Fibroblast of villous mesenchyme (primary cell): ENCODE measurements around the gene FAM184B. TPM values are rescaled to one million over a fixed set of nuclear protein-coding genes. Genes with fewer than 3 reads are reported as not detected.

Experiments used
- DNase-seq: peaks from one replicate; pipeline ENCODE4 v3.0.0-alpha.2; 2010; ENCODE audit warnings: low read depth
- H3K4me3 ChIP-seq: 2 replicates; pipeline ENCODE4 v1.5.1; 2011; ENCODE audit warnings: low read depth, mild to moderate bottlenecking, low read length
- CTCF ChIP-seq: IDR thresholded peaks from 2 replicates; pipeline ENCODE4 v1.5.1; 2012; ENCODE audit warnings: low read depth, mild to moderate bottlenecking, low read length; ENCODE audit not compliant: insufficient read depth
- total RNA-seq: library from RNA; depleted of rRNA; stranded (reverse); fragments of >200 nt; gene quantifications from 2 replicates; pipeline ENCODE4 v1.2.3, GENCODE V29; 2012

FAM184B gene
- total RNA-seq, 1 donor, result not detected

- DNase-seq, result no peak
- H3K4me3 ChIP-seq, result no peak overlapping the region
- no peak for TF ChIP-seq CTCF
These were observed 20.8 kb downstream of the FAM184B start for GRCh38 chr4:17760626-17761025.

- no peak overlapping the region for H3K4me3 ChIP-seq
- no peak for DNase-seq
- TF ChIP-seq CTCF, result no peak
These were observed 22.9 kb downstream of the FAM184B start for GRCh38 chr4:17758485-17758884.

- no peak for DNase-seq
- H3K4me3 ChIP-seq, result no peak overlapping the region
- no peak for TF ChIP-seq CTCF
These were observed 23.8 kb downstream of the FAM184B start for GRCh38 chr4:17757621-17758020.

GRCh38 chr4:17753646-17754045 is 27.8 kb downstream of the FAM184B start:
- no peak overlapping the region for H3K4me3 ChIP-seq
- DNase-seq, result no peak
- no peak for TF ChIP-seq CTCF

GRCh38 chr4:17740702-17741101 is 40.7 kb downstream of the FAM184B start:
- no peak for TF ChIP-seq CTCF
- no peak overlapping the region for H3K4me3 ChIP-seq
- DNase-seq, result no peak

- no peak for TF ChIP-seq CTCF
- no peak overlapping the region for H3K4me3 ChIP-seq
These were observed 44.9 kb downstream of the FAM184B start for GRCh38 chr4:17736484-17736883.

GRCh38 chr4:17726911-17727310 is 54.5 kb downstream of the FAM184B start:
- no peak for TF ChIP-seq CTCF
- no peak for DNase-seq
- H3K4me3 ChIP-seq, result no peak overlapping the region

More at GRCh38 chr4:17736484-17736883, 44.9 kb downstream of the FAM184B start:
- DNase-seq, result no peak
